Measurements from ENCODE around the gene KCNJ16.

The KCNJ16 gene

DNA sequence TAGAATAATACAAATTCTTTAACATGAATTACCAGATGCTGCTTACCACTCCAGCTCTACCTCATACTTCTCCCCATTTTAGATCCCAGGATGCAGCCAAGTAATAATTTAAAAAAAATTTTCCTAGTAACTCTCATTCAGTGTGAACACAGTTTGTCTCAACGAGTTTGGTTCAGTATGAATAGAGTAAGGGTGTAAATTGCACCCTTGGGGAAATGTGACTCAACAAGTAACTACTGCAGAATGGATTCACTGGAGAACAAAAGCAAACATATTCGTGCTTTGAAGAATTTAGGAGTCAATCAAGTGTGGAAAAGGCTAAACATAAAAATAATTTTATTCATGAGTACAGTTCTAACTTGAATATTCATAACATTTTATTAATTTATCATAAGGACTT, 23.0 kb downstream of the KCNJ16 start:
- DNase-seq (ENCODE audit: low read depth): no peak

DNA sequence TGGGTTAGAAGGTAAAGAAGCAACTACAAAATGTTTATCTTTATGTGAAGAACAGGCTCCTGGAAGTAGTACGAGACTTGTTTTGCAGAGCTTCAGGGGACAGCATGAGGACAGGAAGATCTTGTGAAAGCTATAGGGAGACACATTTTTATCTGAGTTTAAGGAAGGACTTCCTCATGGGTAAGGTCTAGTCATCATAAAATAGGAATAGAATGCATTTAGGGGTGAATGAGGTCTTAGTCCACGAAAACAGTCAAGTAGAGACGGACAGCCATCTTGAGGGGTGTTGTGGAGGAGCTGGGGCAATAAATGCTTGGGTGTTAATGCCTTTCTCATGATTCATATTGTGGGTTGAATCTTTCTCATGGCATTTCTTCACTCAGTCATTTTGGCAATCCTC, 24.3 kb downstream of the KCNJ16 start:
- DNase-seq (ENCODE audit: low read depth): no peak

DNA sequence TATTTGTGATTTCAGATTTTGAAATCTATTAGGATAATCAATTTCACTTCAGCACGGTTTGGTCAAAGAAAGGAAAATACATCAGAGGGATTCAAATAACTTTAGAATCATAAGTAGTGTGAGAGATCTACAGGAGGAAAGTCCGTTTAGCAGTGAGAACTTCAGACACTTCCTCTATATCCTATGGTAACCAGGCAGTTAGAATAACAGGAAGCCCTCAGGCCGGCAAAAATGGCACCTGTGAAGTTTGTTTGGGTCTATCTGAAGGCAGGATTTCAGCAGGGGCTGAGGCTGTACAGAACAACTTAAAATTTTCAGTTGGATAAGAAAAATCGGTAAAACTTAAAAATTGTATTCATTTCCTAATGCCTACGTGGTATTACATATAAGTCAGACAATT, 24.9 kb downstream of the KCNJ16 start:
- DNase-seq (ENCODE audit: low read depth): no peak

DNA sequence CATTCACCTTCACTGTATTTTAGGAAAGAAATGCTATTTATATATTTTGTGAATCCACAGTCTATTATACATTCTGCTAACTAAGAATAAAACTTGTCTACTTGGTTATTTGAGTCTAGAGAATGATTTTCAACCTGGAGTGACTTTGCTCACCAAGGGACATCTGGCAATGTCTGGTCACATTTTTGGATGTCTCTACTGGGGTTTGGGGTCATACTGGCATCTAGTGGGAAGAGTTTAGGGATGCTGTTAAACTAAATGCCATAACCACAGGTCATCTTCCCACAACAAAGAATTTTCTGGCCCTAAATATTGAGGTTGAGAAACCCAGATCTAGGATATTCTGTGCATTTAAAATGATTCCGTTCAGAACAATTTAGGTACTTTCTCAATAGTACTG, 26.0 kb downstream of the KCNJ16 start:
- no peak for DNase-seq (ENCODE audit: low read depth)

DNA sequence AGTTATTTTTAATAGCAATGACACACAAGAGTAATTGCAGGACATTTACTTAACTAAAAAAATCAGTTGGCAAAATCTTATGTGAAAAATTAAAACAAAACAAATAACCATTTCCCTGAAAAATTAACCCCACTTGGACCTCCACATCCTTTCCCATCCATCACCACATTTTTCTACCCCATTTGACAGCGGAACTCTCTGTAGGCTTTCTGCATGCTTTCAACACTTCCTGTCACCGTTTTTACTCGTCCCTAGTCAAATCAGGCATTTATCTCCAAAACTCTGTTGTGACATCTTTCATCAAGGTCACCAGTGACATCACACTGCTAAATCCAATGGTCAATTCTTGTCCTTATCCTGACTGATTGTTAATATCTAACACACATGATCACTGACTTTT, 27.5 kb downstream of the KCNJ16 start:
- DNase-seq (ENCODE audit: low read depth): no peak

DNA sequence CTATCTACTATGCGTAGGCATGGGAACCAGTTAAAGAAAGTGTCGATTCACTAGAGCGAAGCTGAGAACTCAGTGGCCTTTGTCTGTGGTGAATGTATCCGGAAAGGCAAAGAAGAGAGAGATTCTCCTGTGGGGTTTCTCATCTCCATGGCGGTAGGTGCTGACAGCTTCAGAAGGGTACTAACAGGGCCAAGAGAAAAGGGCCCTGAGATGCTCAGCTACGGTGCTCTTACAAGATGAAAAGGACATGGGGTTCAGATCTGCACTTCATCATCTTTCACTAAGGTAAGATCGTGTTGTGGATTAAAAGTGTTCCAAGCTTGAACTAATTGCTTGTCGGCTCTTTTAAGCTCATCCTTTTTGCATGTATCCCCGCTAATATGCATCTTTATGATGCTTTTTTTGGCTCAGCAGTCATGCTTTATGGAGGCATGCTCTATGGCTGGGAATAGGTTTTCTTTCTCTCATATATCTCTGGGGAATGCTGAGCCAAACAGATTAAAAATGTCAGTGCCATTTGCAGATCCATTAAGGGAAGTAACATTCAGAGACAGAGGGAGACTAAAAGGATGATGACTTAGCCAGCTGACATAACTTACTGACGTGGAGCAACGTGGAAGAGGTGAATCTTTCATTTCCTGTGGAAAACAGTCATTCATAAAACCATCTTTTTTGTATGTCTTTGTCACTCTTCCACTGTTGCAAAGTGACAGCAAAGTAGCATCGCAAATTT, 29.9 kb downstream of the KCNJ16 start:
- no peak for DNase-seq (ENCODE audit: low read depth)

DNA sequence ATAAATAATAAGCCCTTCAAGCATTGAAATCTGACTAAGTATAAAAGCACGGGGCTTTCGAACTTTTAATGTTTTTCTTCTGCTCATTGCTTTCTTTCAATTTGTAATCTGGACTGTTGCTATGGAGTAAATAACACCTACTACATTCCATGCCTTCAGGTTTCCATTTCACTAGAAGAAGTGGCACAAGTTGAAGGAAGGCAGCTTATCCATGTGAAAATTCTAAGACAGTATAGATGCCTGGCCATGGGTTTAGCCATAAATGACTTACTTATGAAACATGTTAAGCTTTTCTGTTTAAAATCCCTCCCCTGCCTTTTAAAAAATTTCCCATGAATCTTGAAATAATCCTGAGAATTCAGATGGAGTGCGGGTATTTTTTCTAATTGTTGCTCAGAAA, 30.6 kb downstream of the KCNJ16 start:
- peak; percentile 18 for DNase-seq (ENCODE audit: low read depth)

DNA sequence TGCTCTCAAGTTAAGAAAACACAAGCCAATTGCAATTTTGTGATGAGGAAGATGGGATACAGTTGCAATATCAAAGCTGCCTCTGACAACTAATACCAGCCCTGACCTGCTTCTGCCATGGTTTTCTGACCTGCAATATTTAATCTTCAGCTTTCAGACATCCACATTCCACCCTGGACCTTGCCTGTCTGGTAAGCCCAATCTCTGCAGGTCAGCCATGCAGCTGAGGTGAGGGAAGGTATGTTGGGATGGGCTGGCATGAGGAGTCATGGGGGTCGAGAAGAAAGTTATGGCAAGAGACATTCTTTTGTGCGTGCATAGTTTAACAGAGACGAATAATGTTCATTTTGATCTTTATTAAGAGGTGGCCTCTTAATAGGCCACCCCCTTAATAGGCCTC, 31.5 kb downstream of the KCNJ16 start:
- DNase-seq (ENCODE audit: low read depth): no peak

DNA sequence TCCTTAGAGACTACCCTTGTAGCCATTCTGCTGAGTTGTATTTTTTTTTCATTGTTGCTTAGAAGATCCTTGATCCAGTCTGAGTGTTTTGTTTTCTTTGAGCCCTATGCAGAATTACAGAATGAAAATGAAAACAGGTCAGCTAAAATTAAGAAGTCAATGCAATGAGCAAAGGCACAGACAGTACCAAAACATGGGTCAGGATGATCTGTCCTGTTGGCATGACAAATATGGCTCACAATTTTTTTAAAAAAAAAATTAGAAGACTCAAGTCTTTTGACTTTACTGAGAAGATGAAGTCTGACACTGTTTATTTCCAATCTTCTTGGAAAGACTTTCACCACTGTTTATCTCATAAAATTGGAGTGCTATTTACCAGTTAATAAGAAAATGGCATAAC, 32.4 kb downstream of the KCNJ16 start:
- no peak for DNase-seq (ENCODE audit: low read depth)

DNA sequence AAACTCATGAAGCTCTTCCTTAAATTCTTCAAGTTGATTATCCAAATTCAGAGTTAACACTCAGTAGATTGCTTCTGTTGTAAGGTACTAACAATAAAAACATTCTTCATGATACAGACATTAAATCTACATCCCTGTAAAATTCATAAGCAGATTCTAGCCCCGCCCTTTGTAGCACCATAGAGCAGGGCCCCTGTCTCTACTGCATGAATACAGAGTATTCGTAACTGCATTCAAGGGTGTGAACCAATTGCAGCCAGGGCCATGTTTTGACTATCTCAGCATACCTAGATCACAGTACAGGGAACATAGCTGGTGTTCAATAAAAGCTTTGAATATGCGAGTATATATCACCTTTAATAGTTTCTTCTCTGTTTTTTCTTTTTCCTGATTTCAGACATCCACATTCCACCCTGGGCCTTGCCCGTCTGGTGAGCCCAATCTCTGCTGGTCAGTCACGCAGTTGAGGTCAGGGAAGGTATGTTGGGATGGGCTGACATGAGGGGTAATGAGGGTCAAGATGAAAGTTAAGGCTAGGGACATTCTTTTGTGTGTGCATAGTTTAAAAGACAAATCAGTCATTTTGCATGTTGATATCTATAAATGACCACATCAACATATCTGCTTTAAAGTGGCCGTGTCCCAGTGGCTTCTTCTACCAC, 33.0 kb downstream of the KCNJ16 start:
- no peak for DNase-seq (ENCODE audit: low read depth)

DNA sequence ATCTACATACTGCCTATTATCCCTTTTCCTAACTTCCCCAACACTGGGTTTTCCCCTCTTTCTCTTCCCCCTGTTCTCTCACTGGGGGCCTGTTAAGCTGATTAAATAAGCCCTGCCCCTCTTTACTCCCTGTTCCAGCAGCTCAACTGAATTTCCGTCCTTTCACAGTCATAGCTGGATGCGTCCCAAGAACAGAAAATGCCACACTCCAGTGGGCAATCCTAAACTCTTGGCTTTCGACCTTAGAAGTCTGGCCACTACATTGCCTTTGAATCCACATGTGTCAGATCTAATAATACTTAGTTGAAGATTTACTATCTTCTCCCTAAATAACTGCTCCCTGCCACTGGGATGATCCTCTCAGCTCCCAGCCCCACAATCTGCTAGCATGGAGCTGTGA, 34.5 kb downstream of the KCNJ16 start:
- DNase-seq (ENCODE audit: low read depth): no peak

DNA sequence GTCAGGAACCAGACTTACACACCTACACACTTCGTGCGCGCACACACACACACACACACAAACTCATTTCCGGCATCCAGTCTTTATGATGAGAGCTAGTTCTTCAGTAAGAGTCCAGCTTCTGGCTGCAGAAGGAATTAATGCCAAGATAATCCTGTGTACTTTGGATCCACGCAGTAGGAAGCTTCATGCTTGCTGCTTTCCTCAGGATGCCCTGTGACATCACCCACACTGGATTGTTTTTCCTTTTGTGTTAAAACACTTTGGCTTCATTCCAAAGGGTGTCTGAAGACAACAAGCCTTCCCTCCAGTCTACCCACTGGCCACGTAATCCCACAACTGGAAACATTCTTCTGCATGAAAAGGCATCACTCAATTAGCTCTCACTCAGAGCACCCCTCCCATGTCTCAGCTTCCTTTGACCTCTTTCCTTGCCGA, 35.4 kb downstream of the KCNJ16 start:
- peak; percentile 82 for DNase-seq (ENCODE audit: low read depth)

DNA sequence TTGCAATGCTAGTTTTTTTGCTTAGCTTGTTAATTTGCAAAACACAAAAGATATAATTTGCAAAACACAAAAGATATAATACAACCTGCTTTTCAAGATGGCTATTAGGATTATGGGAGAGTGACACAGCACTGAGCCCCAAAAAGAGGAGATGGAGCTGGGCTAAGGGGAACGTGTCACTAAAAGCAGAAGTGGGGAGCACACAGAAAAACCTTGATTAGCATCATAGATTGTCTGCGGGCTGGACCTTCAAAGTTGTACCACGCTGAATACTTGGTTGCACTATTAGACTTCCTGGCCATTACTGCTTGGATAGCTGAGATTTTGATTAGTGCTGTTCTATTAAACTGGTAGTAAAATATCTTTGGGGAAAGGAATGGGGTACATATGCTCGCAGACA, 36.2 kb downstream of the KCNJ16 start:
- DNase-seq (ENCODE audit: low read depth): no peak

DNA sequence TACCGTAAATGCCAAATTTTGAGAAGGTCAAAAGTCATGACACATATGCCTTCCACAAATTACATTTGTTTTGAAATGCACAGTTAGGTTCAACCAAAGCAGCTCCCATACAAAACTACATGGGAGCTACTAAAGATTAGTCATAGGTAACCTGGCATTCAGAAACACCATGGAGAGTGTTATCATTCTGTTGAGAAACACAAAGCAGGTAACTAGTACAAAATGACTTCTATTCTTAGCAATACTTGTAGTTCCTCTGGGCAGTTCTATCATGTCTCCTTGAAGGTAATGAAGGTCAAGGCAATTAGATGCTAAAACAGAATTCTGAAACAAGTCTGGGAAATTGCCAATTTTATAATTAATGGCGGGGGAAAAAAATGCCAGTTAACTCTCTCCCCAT, 39.4 kb downstream of the KCNJ16 start:
- DNase-seq (ENCODE audit: low read depth): no peak

DNA sequence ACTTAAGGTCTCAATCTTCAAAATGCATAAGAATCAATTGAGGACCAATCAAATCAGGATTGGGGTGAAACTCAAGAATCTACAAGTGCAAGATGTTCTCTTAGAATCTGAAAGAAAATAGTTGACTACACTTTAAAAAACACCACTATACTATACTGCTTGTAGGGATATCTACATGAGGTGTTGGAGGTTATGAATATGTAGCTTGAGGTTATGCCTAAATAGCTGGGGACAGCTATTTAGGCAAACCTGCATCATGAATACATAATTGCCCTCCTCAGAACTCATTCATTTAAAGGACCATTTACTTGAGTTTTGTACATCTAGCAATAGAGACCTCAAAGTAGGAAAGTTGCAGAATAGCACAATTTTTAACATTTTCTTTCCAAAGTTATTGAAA, 40.1 kb downstream of the KCNJ16 start:
- no peak for DNase-seq (ENCODE audit: low read depth)

DNA sequence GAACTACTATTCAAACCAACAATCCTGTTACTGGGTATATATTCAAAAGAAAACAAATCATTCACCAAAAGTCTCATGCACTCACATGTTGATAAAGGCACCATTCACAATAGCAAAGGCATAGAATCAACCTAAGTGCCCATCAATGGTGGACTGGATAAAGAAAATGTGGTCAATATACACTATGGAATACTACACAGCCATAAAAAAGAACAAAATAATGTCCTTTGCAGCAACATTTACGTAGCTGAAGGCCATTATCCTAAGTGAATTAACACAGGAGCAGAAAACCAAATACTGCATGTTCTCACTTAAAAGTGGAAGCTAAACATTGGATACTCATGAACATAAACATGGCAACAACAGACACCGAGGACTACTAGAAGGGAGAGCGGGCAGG, 41.9 kb downstream of the KCNJ16 start:
- no peak for DNase-seq (ENCODE audit: low read depth)

DNA sequence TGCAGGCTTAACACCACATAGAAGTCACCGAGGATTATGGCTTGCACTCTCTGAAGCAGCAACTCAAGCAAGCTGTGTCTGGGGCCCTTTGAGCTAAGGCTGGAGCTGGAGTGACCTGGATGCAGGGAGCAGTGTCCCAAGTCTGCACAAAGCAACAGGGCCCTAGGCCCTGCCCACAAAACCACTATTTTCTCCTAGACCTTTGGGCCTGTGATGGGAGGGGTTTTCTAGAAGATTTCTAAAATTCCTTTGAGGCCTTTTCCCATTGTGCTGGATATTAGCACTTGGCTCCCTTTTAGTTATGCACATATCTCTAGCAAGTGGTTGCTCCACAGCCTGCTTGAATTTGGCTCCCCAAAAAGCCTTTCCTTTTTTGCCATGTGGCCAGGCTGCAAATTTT, 44.5 kb downstream of the KCNJ16 start:
- no peak for DNase-seq (ENCODE audit: low read depth)

DNA sequence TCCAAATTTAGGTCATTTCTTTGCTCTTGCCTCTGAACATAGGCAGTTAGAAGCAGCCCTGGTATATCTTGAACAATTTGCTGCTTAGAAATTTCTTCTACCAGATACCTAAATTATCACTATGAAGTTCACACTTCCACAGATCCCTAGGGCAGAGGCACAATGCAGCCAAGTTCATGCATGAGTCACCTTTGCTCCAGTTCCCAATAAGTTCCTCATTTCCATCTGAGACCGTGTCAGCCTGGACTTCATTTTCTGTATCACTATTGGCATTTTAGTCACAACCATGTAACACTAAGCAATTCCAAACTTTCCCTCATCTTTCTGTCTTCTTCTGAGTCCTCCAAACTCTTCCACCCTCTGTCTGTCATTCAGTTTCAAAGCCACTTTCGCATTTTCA, 45.0 kb downstream of the KCNJ16 start:
- DNase-seq (ENCODE audit: low read depth): no peak

DNA sequence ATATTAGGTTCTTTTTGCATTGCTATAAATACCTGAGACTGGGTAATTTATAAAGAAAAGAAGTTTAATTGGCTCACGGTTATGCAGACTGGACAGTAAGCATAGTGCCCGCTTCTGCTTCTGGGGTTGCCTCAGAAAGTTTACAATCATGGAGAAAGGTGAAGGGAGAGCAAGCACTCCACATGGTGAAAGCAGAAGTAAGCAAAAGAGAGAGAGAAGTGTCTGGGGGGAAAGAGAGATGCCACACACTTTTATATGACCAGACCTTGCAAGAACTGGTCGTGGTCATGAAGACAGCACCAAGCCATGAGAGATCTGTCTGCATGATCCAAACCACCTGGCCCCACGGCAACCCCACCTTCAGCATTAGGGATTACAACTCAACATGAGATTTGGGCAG, 45.4 kb downstream of the KCNJ16 start:
- DNase-seq (ENCODE audit: low read depth): no peak

DNA sequence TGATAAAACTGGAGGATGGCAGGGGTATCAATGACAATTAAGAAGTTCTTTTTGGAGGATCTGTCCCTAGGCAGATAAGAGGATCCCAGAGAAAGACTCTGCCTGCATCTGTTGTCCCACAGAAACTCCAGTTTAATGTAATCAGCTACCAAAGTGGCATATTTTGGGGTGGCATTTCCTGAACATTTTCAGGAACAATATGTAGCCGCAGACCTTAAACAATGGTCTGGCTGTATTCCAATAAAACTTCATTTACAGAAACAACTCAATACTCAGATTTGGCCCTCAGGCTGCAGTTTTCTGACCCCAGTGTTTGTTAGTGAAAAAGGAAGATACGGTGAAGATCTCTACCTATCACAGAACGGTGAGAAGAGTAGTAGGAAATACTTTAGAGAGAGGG, 46.1 kb downstream of the KCNJ16 start:
- DNase-seq (ENCODE audit: low read depth): no peak

DNA sequence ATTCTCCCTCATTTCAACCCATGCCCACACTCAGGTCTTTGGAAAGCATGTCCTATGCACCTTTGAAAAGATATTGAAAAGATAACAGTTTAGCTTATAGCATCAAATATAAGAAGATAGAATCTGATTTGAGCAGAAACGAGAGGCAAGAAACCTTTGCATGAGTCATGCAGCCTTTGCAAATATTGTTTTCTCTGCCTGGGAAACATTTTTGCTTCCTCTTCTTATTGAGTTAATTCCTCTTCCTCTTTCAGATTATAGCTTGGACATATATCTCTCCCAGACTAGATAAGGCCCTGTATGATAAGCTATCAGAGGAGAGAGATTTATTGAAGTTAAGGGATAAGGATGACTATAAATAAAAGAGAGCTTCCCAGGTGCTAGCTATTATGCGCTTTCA, 48.2 kb downstream of the KCNJ16 start:
- peak; percentile 15 for DNase-seq (ENCODE audit: low read depth)

DNA sequence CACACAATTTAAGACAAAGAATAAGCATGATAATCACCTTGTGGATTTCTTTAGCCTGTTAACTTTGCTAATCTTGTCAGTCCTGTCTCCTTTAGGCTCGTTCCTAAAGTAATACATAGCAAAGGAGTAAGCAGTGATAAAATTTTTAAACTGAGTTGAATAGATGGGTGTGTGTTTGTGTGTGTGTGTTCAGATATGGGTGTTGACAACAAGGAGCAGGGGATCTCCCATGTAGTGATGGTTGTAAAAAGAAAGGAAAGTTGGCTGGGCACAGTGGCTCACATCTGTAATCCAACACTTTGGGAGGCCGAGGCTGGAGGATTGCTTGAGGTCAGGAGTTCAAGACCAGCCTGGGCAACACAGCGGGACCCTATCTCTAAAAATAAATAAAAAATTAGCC, 49.7 kb downstream of the KCNJ16 start:
- no peak for DNase-seq (ENCODE audit: low read depth)

DNA sequence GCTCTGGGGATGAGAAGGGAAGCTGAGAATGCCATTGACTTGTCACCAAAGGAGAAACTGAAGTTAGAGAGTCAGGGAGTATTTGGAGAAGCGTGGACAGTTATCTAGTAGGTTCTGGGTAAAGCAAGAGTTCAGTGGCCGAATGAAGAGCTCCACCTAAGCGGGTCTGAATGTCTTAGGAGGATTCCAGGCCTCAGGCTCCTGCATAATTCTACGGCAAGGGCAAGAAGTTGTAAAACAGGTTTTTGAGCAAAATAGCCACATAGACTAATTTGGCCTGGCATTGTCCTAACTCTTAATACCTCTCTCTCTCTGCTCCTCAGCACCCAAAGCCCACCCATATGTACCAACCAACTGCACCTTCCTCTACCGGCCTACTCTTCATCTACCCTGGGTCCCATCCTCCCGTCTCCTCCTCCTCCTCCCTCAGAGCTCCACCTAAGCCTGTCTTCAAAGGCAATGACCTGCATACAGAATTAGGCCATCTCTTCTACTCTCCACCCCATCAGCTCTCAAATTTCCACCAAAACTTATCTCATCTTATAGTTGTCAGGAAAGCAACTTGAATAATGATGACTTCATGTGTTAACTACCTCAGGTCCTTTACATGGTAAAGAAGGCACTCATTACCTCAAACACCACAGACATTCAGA, 52.3 kb downstream of the KCNJ16 start:
- DNase-seq (ENCODE audit: low read depth): no peak

Measured in amniotic epithelial cell (primary cell).